Measurements from ENCODE around the gene COPZ2.

- TF ChIP-seq CTCF (conservative IDR thresholded peaks at IDR 0.05; ENCODE audit: low read length) (no peak), EZH2phosphoT487 (IDR thresholded peaks at IDR 0.05; ENCODE audit: borderline replicate concordance) (no peak)
Measured at GRCh38 chr17:48038687-48039086, 1.1 kb upstream of the COPZ2 start.

Data from Loucy (cell line).